ENCODE results near the gene NAV3.

The NAV3 gene

DNA sequence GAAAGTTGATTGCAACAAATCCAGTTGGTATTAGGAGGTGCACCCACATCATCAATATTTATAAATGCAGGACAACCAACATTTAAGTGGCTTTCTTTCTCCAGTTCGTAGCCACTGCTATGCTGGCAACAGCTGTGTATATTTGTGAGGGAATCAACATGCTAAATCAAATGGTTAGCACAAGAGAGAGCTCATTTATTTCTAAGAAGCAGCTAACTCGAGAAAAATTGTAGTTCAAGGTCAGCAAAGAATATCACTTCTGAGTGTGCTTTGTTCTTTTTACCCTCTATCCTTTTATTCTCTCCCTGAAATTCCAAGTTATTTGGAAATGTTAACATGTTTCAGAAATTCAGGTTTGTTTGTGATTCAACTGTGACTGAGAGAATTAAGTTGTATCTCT is 137.3 kb downstream of the NAV3 start:
- Histone ChIP-seq H3F3A (ENCODE audit: control insufficient read depth, insufficient read depth) (no peaks in the 10 kb centered on the region), H3K4me3 (ENCODE audit: low read length) (no peak overlapping the region), H3K9me3 (ENCODE audit: control insufficient read depth, insufficient read depth, low read length) (no peaks in the 10 kb centered on the region), H3K4me2 (ENCODE audit: low read length) (no peak overlapping the region), H3K27me3 (ENCODE audit: control insufficient read depth, low read length) (no peaks in the 10 kb centered on the region), H3K79me2 (ENCODE audit: control insufficient read depth, low read length) (no peaks in the 10 kb centered on the region), H3K36me3 (ENCODE audit: control insufficient read depth, low read length) (no peaks in the 10 kb centered on the region), H3K9me2 (replicated peaks; ENCODE audit: control insufficient read depth, low read length) (no peaks in the 10 kb centered on the region), H4K20me1 (ENCODE audit: control insufficient read depth, insufficient read depth, low read depth, low read length) (no peaks in the 10 kb centered on the region), H3K4me1 (ENCODE audit: control insufficient read depth, low read length) (no peaks in the 10 kb centered on the region), H3K27ac (ENCODE audit: low read depth, low read length) (no peak overlapping the region)
- TF ChIP-seq EZH2phosphoT487 (IDR thresholded peaks at IDR 0.05; ENCODE audit: borderline replicate concordance, low read length) (no peak), CTCF (IDR thresholded peaks at IDR 0.05; ENCODE audit: low read depth, low read length, poor library complexity, severe bottlenecking) (no peak)

DNA sequence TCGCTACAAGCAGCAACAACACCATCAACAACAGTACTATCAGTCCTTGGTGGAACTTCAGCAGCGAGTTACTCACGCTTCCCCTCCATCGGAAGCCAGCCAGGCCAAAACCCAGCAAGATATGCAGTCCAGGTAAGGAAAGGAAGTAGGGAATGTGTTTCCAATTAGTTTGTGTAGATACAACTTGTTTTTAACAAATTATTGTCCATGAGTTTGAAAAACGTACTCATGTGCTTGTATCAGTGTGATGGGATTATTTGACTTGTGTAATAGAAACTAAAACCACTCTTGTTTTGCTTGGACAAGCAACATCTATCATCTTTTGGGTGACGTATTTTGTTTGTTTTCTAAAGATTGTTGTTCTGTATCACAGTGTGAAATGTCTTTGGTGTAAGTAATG is 137.9 kb downstream of the NAV3 start:
- Histone ChIP-seq H4K20me1 (ENCODE audit: control insufficient read depth, insufficient read depth, low read depth, low read length) (no peaks in the 10 kb centered on the region), H3K36me3 (ENCODE audit: control insufficient read depth, low read length) (no peaks in the 10 kb centered on the region), H3F3A (ENCODE audit: control insufficient read depth, insufficient read depth) (no peaks in the 10 kb centered on the region), H3K4me2 (ENCODE audit: low read length) (no peak overlapping the region), H3K9me3 (ENCODE audit: control insufficient read depth, insufficient read depth, low read length) (no peaks in the 10 kb centered on the region), H3K4me1 (ENCODE audit: control insufficient read depth, low read length) (no peaks in the 10 kb centered on the region), H3K27me3 (ENCODE audit: control insufficient read depth, low read length) (no peaks in the 10 kb centered on the region), H3K9me2 (replicated peaks; ENCODE audit: control insufficient read depth, low read length) (no peaks in the 10 kb centered on the region), H3K27ac (ENCODE audit: low read depth, low read length) (no peak overlapping the region), H3K79me2 (ENCODE audit: control insufficient read depth, low read length) (no peaks in the 10 kb centered on the region), H3K4me3 (ENCODE audit: low read length) (no peak overlapping the region)
- TF ChIP-seq EZH2phosphoT487 (IDR thresholded peaks at IDR 0.05; ENCODE audit: borderline replicate concordance, low read length): no peak
- no peak for TF ChIP-seq CTCF (IDR thresholded peaks at IDR 0.05; ENCODE audit: low read depth, low read length, poor library complexity, severe bottlenecking)

- Histone ChIP-seq H3K9me2 (replicated peaks; ENCODE audit: control insufficient read depth, low read length) (no peaks in the 10 kb centered on the region), H3K4me2 (ENCODE audit: low read length) (no peak overlapping the region), H3K36me3 (ENCODE audit: control insufficient read depth, low read length) (no peaks in the 10 kb centered on the region), H3K27me3 (ENCODE audit: control insufficient read depth, low read length) (no peaks in the 10 kb centered on the region), H4K20me1 (ENCODE audit: control insufficient read depth, insufficient read depth, low read depth, low read length) (no peaks in the 10 kb centered on the region), H3K9me3 (ENCODE audit: control insufficient read depth, insufficient read depth, low read length) (no peaks in the 10 kb centered on the region), H3K4me1 (ENCODE audit: control insufficient read depth, low read length) (no peaks in the 10 kb centered on the region), H3F3A (ENCODE audit: control insufficient read depth, insufficient read depth) (no peaks in the 10 kb centered on the region), H3K27ac (ENCODE audit: low read depth, low read length) (no peak overlapping the region), H3K4me3 (ENCODE audit: low read length) (no peak overlapping the region), H3K79me2 (ENCODE audit: control insufficient read depth, low read length) (no peaks in the 10 kb centered on the region)
- TF ChIP-seq CTCF (IDR thresholded peaks at IDR 0.05; ENCODE audit: low read depth, low read length, poor library complexity, severe bottlenecking) (no peak), EZH2phosphoT487 (IDR thresholded peaks at IDR 0.05; ENCODE audit: borderline replicate concordance, low read length) (no peak)
These were observed 142.9 kb downstream of the NAV3 start for GRCh38 chr12:77973579-77973978.

DNA sequence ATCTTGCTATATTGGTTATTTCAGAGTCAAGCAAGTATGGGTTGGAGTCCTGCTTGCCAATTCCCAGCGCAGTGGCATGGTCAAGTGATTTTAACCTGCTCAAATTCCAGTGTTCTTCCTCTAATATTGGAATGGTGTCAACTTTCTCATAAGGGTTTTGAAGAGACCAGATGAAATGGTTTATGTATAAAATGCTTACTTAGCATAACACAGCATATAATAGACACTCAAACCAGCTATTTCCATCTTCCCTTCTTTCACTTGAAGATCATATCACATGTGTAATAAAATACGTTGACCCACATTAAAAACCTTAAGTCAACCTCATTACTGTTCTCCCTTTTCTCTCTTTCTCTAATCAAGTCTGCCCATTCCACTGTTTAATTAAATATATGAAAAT is 144.0 kb downstream of the NAV3 start:
- Histone ChIP-seq H3K27me3 (ENCODE audit: control insufficient read depth, low read length) (no peaks in the 10 kb centered on the region), H3K4me3 (ENCODE audit: low read length) (no peak overlapping the region), H4K20me1 (ENCODE audit: control insufficient read depth, insufficient read depth, low read depth, low read length) (no peaks in the 10 kb centered on the region), H3K36me3 (ENCODE audit: control insufficient read depth, low read length) (no peaks in the 10 kb centered on the region), H3K9me2 (replicated peaks; ENCODE audit: control insufficient read depth, low read length) (no peaks in the 10 kb centered on the region), H3K27ac (ENCODE audit: low read depth, low read length) (no peak overlapping the region), H3K9me3 (ENCODE audit: control insufficient read depth, insufficient read depth, low read length) (no peaks in the 10 kb centered on the region), H3F3A (ENCODE audit: control insufficient read depth, insufficient read depth) (no peaks in the 10 kb centered on the region), H3K4me1 (ENCODE audit: control insufficient read depth, low read length) (peaks cover 2% of the 10 kb centered on the region; the same call in 1 of the 2 replicates), H3K79me2 (ENCODE audit: control insufficient read depth, low read length) (no peaks in the 10 kb centered on the region), H3K4me2 (ENCODE audit: low read length) (no peak overlapping the region)
- TF ChIP-seq EZH2phosphoT487 (IDR thresholded peaks at IDR 0.05; ENCODE audit: borderline replicate concordance, low read length): no peak
- TF ChIP-seq CTCF (IDR thresholded peaks at IDR 0.05; ENCODE audit: low read depth, low read length, poor library complexity, severe bottlenecking): no peak
